ENCODE measurements around the gene COBLL1.

The COBLL1 gene

GRCh38 chr2:164755952-164756351, 85.7 kb downstream of the COBLL1 start:
- no peak for DNase-seq

DNA sequence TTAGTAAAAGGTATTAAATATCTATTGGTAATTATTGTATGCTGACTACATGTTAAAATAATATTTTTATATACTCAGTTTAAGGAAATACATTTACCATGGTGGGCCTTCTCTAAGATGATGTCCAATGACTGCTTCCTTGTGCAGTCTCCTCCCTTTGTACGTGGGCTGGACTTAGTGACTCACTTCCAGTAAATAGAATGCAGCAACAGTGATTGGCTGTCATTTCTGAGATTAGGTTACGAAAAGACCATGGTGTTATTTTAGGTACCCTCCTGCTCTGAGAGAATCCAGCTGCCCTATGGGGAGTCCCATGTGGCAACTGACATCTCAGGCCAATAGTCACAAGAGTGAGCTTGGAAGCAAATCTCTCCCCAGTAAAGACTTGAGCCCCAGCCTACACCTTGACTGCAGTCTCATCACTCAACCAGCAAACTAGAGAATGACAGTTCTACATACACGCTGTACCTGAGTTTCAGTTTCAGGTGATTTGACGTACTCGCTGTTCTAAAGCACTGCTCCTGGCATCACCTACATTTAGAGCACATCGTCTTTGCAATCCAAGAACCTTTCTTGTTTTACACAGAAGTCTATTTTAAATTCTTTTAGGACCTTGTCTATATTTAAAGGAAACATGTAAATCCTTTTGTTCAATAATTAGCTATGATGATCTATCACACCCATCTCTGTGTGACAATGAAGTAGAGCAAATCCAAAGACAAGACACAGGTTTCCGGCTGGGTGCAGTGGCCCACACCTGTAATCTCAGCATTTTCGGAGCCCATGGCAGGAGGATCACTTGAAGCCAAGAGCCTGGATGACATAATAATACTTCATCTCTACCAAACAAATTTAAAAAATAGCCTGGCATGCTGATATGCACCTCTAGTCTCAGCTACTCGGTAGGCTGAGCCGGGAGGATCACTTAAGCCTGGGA, 87.2 kb downstream of the COBLL1 start:
- no peak for DNase-seq

- no peak for DNase-seq
These were observed 88.7 kb downstream of the COBLL1 start for GRCh38 chr2:164752956-164753355.

DNA sequence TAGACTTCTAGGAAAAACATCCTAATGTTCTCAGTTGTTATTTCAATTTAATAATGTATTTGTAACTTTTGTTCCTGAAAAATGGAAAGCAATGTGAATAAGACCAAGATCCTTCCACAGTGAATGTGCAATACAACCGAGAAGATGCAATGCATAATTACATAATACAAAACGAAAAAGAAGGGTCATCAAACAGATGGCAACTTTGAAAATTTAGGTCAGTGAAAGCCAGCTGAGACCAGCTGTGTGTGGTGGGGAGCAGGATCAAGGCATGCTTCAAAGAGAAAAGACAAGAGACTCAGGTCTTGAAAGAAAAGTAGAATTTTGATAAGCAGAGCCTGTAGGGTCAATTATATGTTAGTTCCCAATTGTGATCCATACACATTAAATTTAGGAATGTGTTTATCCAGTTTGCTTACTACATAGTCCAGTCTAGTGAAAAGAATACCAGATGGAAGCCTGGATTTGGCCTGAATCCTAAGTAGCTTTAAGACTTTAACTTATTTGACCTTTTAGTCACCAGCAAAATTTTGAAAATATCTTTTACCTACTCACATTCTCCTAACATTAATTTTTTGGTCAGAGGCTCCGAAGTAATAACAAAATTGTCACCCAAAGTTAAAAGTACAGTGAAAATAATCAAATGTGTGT, 93.7 kb downstream of the COBLL1 start:
- DNase-seq = no peak

DNA sequence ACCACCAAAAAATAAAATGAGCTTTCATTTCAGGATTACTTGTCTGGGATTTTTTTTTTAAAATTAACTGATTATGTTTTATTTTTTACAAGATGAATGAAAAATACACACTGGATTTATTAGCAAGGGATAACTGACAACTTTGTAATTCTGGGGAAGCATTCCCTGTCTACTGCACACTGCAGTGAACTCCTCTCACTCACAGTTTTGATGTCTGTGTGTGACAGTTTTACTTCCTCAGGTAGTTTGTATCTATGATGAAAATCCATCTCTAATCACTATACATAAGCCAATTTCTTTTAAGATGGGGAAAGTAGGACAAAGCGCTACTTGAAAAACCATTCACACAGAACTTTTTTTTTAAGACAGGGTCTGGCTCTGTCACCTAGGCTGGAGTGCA, 94.5 kb downstream of the COBLL1 start:
- DNase-seq = no peak

DNA sequence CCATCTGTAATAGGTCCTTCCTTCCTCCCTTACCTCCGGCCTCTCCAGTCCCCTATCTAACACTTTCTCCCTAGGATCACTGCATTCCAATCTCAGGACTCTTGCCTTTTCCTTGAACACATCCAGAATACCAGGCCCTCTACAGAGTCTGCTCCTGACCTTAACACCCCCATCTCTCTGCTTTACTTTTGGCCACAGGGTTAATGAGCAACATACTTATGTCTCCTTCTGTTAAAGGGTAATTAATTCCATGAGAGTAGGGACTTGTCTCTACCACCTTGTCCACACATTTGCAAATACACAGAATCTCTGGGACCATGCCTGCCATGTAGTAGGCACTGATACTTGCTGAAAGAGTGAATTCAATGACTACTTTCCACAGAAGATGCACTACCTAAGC, 94.9 kb downstream of the COBLL1 start:
- DNase-seq = no peak

DNA sequence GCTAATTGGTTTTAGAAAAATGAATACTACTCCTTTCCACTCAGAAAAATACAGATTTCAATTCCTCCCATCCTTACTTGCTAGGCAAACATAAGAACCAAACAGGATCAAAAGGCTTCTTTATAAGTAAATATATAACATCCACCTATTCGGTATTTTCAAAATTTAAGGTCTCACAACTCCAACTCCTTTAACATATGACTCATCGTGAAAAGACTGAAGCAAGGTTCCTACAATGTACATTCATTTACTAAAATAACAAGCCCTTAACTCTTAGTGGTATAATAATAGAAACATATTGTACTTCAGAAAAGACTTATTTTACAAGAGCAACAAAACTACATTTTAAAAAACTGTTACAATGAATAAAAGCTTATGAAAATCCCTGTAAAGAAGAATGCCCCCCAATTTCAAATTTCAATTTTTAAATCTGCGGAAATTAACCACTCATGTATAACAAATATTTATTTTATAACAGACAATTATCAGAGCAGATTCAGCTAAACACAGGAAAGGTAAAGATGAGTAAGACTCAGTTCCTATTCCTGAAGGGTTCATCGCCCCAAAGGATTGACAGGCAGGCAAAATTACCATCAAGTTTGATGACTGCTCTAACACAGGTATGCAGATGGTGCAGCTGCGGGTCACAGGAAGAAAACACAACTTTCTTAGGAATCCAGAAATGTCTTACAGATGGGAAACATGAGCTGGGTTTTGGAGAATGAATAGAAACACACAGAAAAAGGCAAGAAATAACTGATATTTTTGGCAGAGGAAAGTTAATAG, 96.4 kb downstream of the COBLL1 start:
- DNase-seq = no peak

- DNase-seq = no peak
These were observed 98.8 kb downstream of the COBLL1 start for GRCh38 chr2:164742738-164743317.

GRCh38 chr2:164739966-164740365, 101.7 kb downstream of the COBLL1 start:
- no peak for DNase-seq

GRCh38 chr2:164737612-164738081, 104.0 kb downstream of the COBLL1 start:
- DNase-seq = no peak

- DNase-seq = no peak
These were observed 106.2 kb downstream of the COBLL1 start for GRCh38 chr2:164735309-164735919.

DNA sequence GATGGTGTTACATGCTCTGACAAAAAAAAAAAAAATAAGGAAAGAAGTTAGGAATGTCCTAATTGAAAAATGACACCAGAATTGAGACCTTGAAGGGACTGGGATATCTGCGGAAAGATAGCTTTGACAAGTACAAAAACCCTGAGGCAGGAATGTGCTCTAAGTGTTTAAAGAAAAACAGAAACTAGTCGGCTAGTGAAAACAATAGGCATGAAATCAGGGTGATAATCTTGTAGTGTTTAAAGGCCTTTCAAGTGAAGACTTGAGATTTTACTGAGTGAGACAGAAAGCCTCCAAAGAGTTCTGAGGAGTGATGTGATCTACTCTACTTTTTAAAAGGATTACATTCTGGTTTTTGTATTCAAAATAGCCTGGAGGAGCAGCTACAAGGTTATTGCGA, 107.4 kb downstream of the COBLL1 start:
- no peak for DNase-seq

DNA sequence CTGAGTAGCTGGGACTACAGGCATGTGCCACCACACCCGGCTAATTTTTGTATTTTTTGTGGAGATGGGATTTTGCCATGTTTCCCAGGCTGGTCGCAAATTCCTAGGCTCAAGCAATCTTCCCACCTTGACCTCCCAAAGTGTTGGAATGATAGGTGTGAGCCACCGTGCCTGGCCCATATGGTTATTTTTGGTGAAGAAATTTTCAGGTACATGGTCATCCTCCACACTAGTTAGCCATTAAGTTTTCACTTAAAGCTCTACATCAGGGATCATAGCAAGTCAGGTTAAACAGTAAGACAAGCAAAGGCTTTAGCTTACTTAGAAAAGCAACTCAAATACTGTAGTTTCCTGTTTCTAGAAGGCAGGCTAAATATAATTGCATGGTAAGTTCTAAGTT, 116.1 kb downstream of the COBLL1 start:
- no peak for DNase-seq

DNA sequence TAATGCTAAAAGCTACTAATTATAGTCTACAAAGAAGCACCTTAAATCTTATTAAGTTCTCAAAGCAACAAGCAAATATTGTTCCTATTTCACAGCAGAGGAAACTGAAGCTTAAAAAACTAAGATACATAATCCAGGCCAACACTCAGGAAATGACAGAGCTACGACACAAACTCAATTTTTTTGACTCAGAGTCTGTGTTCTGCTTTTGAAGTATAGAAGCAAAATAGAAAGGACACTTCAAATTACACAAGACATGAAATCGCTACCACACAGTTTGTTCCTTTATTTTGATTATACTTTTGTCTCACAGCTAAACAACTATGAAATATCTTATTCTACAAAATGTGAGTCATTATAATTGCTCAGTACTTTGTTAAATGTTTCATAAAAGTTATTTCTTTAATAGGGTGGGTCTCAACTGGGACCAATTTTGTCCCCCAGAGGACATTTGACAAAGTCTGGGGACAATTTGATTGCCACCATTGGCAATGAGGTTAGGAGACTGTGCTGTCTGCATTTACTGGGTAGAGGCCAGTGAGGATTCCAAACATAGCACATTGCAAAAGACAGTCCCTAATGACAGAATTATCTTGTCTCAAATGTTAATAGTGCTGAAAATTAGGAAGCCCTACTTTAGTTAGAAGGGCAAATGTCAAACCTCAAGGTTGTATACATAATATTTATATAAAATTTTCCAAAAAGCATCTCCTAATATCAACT, 118.8 kb downstream of the COBLL1 start:
- no peak for DNase-seq

DNA sequence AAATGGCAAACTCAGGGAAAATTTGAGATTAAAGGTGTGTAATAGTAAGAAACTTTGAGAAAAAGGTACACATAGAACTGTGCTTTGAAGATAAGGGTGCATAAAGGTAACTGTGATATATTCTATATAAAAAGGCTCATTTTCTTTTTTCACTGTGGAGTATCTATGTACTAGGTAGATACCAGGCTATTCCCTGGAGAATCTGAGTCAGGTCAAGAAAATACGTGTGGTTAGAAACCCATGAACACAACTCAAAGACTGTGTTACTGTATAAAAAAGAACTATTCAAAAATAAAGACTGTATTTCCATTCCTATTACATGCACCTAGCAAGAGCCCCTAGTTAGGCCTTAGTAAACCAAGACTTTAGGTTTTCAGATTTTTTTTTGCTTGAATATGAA, 120.2 kb downstream of the COBLL1 start:
- DNase-seq = no peak

GRCh38 chr2:164719996-164720941, 121.4 kb downstream of the COBLL1 start:
- DNase-seq = no peak

- no peak for DNase-seq
These were observed 124.4 kb downstream of the COBLL1 start for GRCh38 chr2:164717000-164717803.

- DNase-seq = no peak
These were observed 127.2 kb downstream of the COBLL1 start for GRCh38 chr2:164714471-164714870.

- no peak for DNase-seq
These were observed 129.9 kb downstream of the COBLL1 start for GRCh38 chr2:164711766-164712138.

All from DMS79 (cell line).